CD8-positive, alpha-beta memory T cell (primary cell): ENCODE measurements around the gene GPR157. TPM values are rescaled to one million over a fixed set of nuclear protein-coding genes. Genes with fewer than 3 reads are reported as not detected.
A peak's percentile ranks its signal among the peaks of the same experiment; 100 is the strongest.

Experiments used
- CTCF ChIA-PET: fragments of 350-600 bp; sonication (Branson Sonifier 250); formaldehyde crosslinking; loops from one replicate; lab custom pipeline; 2021; ENCODE audit warnings: antibody characterized with exemption; lab: Charles Lee
- POLR2A ChIA-PET: fragments of 350-600 bp; sonication (Branson Sonifier 250); formaldehyde crosslinking; loops from one replicate; lab custom pipeline; 2021; ENCODE audit warnings: antibody characterized with exemption; lab: Charles Lee
- DNase-seq, 5 donors: peaks; one replicate each; pipeline versions ENCODE4 v3.0.0 to v3.0.0-alpha.2; 2020 to 2022; ENCODE audit warnings: mixed read lengths in 1 of 5
- H3K27ac ChIP-seq: one replicate; pipeline ENCODE4 v1.7.0; 2013; ENCODE audit warnings: low read depth, mild to moderate bottlenecking, low read length, moderate library complexity
- H3K27me3 ChIP-seq: 2 replicates; pipeline ENCODE4 v1.7.0; 2013; ENCODE audit warnings: low read length, mild to moderate bottlenecking; ENCODE audit not compliant: insufficient read depth, poor library complexity, severe bottlenecking
- H3K36me3 ChIP-seq: 2 replicates; pipeline ENCODE4 v1.7.0; 2013; ENCODE audit warnings: mild to moderate bottlenecking, low read length, moderate library complexity; ENCODE audit not compliant: insufficient read depth
- H3K4me1 ChIP-seq: 2 replicates; pipeline ENCODE4 v1.7.0; 2013; ENCODE audit warnings: mild to moderate bottlenecking, low read length, moderate library complexity; ENCODE audit not compliant: insufficient read depth
- H3K4me3 ChIP-seq: 2 replicates; pipeline ENCODE4 v1.7.0; 2013; ENCODE audit warnings: mild to moderate bottlenecking, low read length
- H3K9me3 ChIP-seq: 2 replicates; pipeline ENCODE4 v1.7.0; 2013; ENCODE audit warnings: mild to moderate bottlenecking, low read length
- H3K27ac Mint-ChIP-seq, 8 donors: one replicate each; pipeline ENCODE4 v1.8.0; 2020 to 2021; ENCODE audit warnings: mixed read lengths in 8 of 8, mild to moderate bottlenecking in 6 of 8, inconsistent platforms in 3 of 8, moderate library complexity in 3 of 8
- H3K27me3 Mint-ChIP-seq, 2 donors: one replicate each; pipeline ENCODE4 v1.8.0; 2020 to 2021; ENCODE audit warnings: mixed read lengths in 2 of 2, mild to moderate bottlenecking in 1 of 2, moderate library complexity in 1 of 2
- H3K36me3 Mint-ChIP-seq, 3 donors: one replicate each; pipeline ENCODE4 v1.8.0; 2020 to 2021; ENCODE audit warnings: mixed read lengths in 3 of 3, inconsistent platforms in 1 of 3, mild to moderate bottlenecking in 1 of 3
- H3K4me1 Mint-ChIP-seq, 3 donors: one replicate each; pipeline ENCODE4 v1.8.0; 2020 to 2021; ENCODE audit warnings: mixed read lengths in 3 of 3, inconsistent platforms in 1 of 3, mild to moderate bottlenecking in 1 of 3
- H3K4me3 Mint-ChIP-seq, 7 donors: one replicate each; pipeline ENCODE4 v1.8.0; 2020 to 2021; ENCODE audit warnings: mixed read lengths in 7 of 7, mild to moderate bottlenecking in 6 of 7, moderate library complexity in 4 of 7, inconsistent platforms in 2 of 7
- H3K9me3 Mint-ChIP-seq, 5 donors: one replicate each; pipeline ENCODE4 v1.8.0; 2020 to 2022; ENCODE audit warnings: mixed read lengths in 5 of 5, mild to moderate bottlenecking in 3 of 5, moderate library complexity in 2 of 5, inconsistent platforms in 1 of 5
- polyA plus RNA-seq: library from polyadenylated mRNA; unstranded; fragments of 300-500 nt; fragmentation: Illumina TruSeq; gene quantifications from one replicate; pipeline ENCODE4 v1.2.3, GENCODE V29; 2021
- total RNA-seq, 2 experiments: library from RNA; stranded (reverse); gene quantifications; one replicate each; pipeline ENCODE4 v1.2.3, GENCODE V29; 2021

The GPR157 gene
- total and polyA plus RNA-seq, 3 experiments from 2014 or later: 3.0 to 4.7 (median 3.1) TPM

DNA sequence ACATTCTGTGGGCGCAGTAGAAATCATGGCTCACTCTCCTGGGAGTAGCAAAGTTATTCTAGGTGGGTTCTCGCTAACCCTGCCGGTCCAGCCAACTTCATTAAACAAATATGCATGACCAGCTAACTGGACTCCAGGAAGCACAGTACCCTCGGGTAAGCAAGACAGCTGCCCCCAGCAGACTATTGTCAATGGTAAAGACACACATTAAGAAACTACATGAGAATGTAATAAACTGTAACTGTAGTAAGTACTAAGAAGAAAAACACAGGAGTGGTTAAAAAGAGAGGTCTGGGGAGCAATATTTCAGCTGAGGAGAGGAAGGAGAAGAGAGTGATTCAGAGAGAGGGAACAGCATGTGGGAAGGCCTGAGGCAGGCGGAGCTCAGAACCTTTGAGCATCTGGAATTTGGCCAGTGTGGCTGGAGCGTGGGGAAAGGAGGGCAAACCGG is 66.9 kb downstream of the GPR157 start:
- Histone ChIP-seq H3K27me3 (no peaks in the 10 kb centered on the region), H3K4me3 (no peak overlapping the region), H3K4me1 (no peaks in the 10 kb centered on the region), H3K36me3 (no peaks in the 10 kb centered on the region), H3K27ac (no peak overlapping the region), H3K9me3 (no peaks in the 10 kb centered on the region)
- CTCF ChIA-PET: no interaction called here
- H3K36me3 Mint-ChIP-seq: no peaks in the 10 kb centered on the region
- peaks cover 3 to 13% of the 10 kb centered on the region in 2 donors for H3K27me3 Mint-ChIP-seq
- DNase-seq: no peak
- no peak overlapping the region for H3K27ac Mint-ChIP-seq
- H3K9me3 Mint-ChIP-seq: no peaks in the 10 kb centered on the region
- H3K4me3 Mint-ChIP-seq: no peak overlapping the region
- H3K4me1 Mint-ChIP-seq: no peaks in the 10 kb centered on the region
- POLR2A ChIA-PET: no interaction called here

DNA sequence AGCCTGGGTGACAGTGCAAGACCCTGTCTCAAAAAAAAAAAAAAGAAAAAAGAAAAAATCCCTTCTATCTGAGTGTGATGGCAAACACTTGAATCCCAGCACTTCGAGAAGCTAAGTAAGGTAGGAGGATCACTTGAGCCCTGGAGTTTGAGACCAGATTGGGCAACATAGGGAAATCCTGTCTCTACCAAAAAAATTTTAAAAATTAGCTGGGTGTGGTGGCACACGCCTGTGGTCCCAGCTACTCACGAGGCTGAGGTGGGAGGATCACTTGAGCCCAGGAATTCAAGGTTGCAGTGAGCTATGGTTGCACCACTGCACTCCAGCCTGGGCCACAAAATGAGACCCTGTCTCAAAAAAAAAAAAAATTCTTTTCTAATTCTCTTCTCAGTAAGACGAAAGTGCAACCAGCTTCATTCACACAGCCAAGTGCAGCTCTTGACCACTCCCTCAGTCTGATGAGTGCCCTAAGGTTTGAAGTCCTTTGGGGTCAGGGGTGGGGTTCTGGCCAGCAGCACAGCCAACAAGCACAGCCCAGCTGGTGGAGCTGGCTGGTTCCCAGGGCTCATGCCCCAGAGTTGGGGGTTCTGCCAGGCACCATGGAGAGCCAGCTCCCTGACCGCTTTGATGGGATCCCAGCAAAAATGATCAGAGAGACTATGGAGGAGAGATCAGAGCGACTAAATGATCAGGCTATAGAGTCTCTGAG is 67.5 kb downstream of the GPR157 start:
- POLR2A ChIA-PET: no interaction called here
- Histone ChIP-seq H3K9me3 (no peaks in the 10 kb centered on the region), H3K27ac (no peak overlapping the region), H3K36me3 (no peaks in the 10 kb centered on the region), H3K27me3 (no peaks in the 10 kb centered on the region), H3K4me3 (no peak overlapping the region), H3K4me1 (no peaks in the 10 kb centered on the region)
- no peaks in the 10 kb centered on the region for H3K9me3 Mint-ChIP-seq
- H3K27ac Mint-ChIP-seq: no peak overlapping the region
- H3K4me1 Mint-ChIP-seq: no peaks in the 10 kb centered on the region
- H3K27me3 Mint-ChIP-seq: peaks cover 2 to 11% of the 10 kb centered on the region in 2 donors
- no peak for DNase-seq
- H3K4me3 Mint-ChIP-seq: no peak overlapping the region
- no peaks in the 10 kb centered on the region for H3K36me3 Mint-ChIP-seq
- CTCF ChIA-PET: no interaction called here

DNA sequence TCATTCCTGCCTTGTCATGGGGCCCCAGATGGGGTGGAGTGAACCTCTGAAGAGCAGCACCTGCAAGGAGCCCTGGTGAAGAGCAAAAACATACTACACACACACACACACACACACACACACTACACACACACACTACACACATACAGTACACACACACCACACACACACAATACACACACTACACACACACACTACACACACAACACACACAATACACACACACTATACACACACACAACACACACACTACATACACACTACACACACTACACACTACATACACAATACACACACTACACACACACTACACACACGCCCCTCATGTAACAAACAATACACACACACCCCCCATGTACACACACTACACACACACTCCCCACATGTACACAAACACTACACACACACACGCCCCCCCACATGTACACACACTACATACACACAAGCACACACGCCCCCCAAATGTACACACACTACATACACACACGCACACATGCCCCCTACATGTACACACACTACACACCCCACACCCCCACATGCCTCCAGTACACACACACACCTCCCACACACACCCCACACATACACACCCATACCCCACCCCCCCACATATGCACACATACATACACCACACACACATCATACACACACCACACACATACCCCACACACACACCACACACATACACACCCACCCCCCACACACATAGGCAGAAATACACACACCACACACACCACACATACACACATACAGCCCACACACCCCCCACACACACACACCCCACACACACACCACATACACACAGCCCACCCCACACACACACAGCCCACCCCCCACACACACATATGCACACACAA is 68.8 kb downstream of the GPR157 start:
- H3K27me3 ChIP-seq: no peaks in the 10 kb centered on the region
- H3K27ac ChIP-seq: no peak overlapping the region
- H3K9me3 ChIP-seq: no peaks in the 10 kb centered on the region
- DNase-seq: no peak
- H3K36me3 ChIP-seq: no peaks in the 10 kb centered on the region
- no peaks in the 10 kb centered on the region for H3K4me1 ChIP-seq
- Mint-ChIP-seq H3K27ac (peak overlapping the region in 1 of 8 donors; percentile 29), H3K27me3 (peaks cover 1 to 11% of the 10 kb centered on the region in 2 donors), H3K36me3 (no peaks in the 10 kb centered on the region), H3K4me1 (no peaks in the 10 kb centered on the region), H3K4me3 (no peak overlapping the region), H3K9me3 (no peaks in the 10 kb centered on the region)
- no peak overlapping the region for H3K4me3 ChIP-seq
- CTCF ChIA-PET: interaction anchor here (0.6 kb wide), 1 partner anchor 123 kb away, joined by 3 read pairs; no protein-coding TSS in a partner anchor
- POLR2A ChIA-PET: no interaction called here

DNA sequence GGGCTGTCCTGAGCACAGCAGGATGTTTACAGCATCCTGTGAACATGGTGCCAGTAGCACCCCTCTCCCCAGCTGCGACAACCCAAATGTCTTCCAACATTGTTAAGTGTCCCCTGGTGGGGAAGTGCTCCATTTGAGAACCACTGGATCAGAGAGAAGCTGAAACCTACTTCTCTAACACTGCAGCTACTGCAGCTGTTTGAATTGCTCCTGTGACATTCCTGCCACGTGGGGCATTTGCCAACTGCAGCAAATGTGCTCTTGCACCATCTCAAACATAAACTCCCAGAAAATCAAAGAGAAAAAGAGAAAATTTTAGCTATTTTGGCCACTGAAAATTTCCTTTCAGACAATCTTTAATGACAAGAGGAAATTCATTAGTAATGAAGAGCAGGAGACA is 70.4 kb downstream of the GPR157 start:
- no peaks in the 10 kb centered on the region for H3K4me1 ChIP-seq
- no peaks in the 10 kb centered on the region for H3K27me3 ChIP-seq
- H3K36me3 ChIP-seq: no peaks in the 10 kb centered on the region
- no peak overlapping the region for H3K4me3 ChIP-seq
- H3K27me3 Mint-ChIP-seq: peaks cover 1 to 4% of the 10 kb centered on the region in 2 donors
- no peaks in the 10 kb centered on the region for H3K4me1 Mint-ChIP-seq
- no peak overlapping the region for H3K27ac Mint-ChIP-seq
- ChIA-PET POLR2A (no interaction called here), CTCF (no interaction called here)
- no peak overlapping the region for H3K27ac ChIP-seq
- no peak for DNase-seq
- no peaks in the 10 kb centered on the region for H3K9me3 Mint-ChIP-seq
- H3K4me3 Mint-ChIP-seq: no peak overlapping the region
- no peaks in the 10 kb centered on the region for H3K9me3 ChIP-seq
- no peaks in the 10 kb centered on the region for H3K36me3 Mint-ChIP-seq

DNA sequence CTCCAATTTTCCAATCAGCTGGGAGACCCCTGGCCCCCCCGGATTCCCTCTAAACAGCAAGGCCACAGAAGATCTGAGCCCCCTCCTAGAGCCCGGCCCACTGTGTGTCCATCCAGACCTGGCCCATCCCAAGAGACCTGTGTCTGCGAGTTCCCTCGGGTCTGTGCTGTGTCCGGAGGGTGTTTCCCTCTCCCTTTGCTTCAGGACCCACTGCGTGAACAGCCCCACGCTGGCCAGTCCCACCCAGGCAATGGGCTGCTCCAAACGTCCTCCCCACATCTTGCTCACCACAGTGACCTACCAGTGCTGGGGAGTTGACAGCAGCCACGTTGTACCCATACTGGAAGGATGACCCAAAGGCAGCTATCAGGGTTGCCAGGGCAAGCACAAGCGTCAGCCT is 71.1 kb downstream of the GPR157 start:
- CTCF ChIA-PET: no interaction called here
- H3K4me3 Mint-ChIP-seq: no peak overlapping the region

DNA sequence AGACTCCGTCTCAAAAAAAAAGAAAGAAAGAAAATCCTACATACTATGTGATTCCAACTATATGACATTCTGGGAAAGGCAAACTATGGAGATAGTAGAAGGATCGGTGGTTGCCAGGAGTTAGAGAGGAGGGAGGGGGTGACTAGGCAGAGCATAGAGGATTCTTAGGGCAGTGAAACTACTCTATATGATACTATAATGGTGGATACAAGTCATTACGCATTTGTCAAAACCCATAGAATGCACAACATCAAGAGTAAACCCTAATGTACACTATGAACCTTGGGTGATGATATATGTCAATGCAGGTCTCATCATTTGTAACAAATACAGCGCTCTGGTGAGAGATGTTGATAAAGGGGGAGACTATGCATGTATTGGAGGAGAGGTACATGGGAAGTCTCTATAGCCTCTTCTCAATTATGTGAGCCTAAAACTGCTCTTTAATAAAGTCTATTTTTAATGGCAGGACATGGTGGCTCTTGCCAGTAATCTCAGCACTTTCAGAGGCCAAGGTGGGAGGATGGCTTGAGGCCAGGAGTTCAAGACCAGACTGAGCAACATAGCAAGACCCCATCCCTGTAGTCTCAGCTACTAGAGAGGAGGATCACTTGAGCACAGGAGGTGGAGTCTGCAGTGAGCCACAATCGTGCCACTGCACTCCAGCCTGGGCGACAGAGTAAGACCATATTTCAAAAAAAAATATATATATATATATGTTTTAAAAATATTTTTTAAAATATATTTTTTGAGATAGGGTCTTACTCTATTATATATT is 76.4 kb downstream of the GPR157 start:
- Histone ChIP-seq H3K4me3 (no peak overlapping the region), H3K4me1 (no peaks in the 10 kb centered on the region), H3K27ac (no peak overlapping the region), H3K36me3 (no peaks in the 10 kb centered on the region), H3K9me3 (no peaks in the 10 kb centered on the region), H3K27me3 (no peaks in the 10 kb centered on the region)
- H3K27ac Mint-ChIP-seq: no peak overlapping the region
- H3K9me3 Mint-ChIP-seq: no peaks in the 10 kb centered on the region
- ChIA-PET CTCF (no interaction called here), POLR2A (no interaction called here)
- H3K27me3 Mint-ChIP-seq: peaks cover 0 to 1% of the 10 kb centered on the region in 2 donors
- no peak for DNase-seq
- no peak overlapping the region for H3K4me3 Mint-ChIP-seq
- no peaks in the 10 kb centered on the region for H3K36me3 Mint-ChIP-seq
- no peaks in the 10 kb centered on the region for H3K4me1 Mint-ChIP-seq

More for the DNA sequence above, 71.1 kb downstream of the GPR157 start:
- no peaks in the 10 kb centered on the region for H3K36me3 Mint-ChIP-seq
- no peaks in the 10 kb centered on the region for H3K9me3 ChIP-seq
- H3K9me3 Mint-ChIP-seq: no peaks in the 10 kb centered on the region
- DNase-seq: no peak
- H3K27ac ChIP-seq: no peak overlapping the region
- H3K27ac Mint-ChIP-seq: no peak overlapping the region
- POLR2A ChIA-PET: no interaction called here
- H3K36me3 ChIP-seq: no peaks in the 10 kb centered on the region
- H3K4me1 ChIP-seq: no peaks in the 10 kb centered on the region
- H3K27me3 ChIP-seq: no peaks in the 10 kb centered on the region
- no peak overlapping the region for H3K4me3 ChIP-seq
- H3K27me3 Mint-ChIP-seq: peaks cover 1 to 4% of the 10 kb centered on the region in 2 donors
- H3K4me1 Mint-ChIP-seq: no peaks in the 10 kb centered on the region

DNA sequence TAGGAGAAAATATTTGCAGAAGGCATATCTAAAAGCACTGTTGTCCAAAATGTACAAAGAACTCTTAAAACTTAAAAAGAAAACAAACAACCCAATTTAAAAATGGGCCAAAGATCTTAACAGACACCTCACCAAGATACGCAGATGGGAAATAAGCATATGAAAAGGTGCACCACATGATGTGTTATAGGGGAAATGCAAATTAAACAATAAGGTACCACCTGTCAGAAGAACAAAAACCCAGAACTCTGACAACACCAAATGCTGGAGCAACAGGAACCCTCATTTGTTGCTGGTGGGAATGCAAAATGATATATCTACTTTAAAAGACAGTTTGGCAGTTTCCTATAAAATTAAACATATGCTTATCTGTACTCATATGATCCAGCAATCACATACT is 77.5 kb downstream of the GPR157 start:
- Mint-ChIP-seq H3K27me3 (peaks cover 1 to 4% of the 10 kb centered on the region in 2 donors), H3K4me1 (no peaks in the 10 kb centered on the region), H3K9me3 (no peaks in the 10 kb centered on the region), H3K27ac (no peak overlapping the region), H3K4me3 (no peak overlapping the region), H3K36me3 (no peaks in the 10 kb centered on the region)
- no peaks in the 10 kb centered on the region for H3K27me3 ChIP-seq
- ChIA-PET CTCF (no interaction called here), POLR2A (no interaction called here)
- H3K4me1 ChIP-seq: no peaks in the 10 kb centered on the region
- no peaks in the 10 kb centered on the region for H3K9me3 ChIP-seq
- no peak overlapping the region for H3K27ac ChIP-seq
- no peaks in the 10 kb centered on the region for H3K36me3 ChIP-seq
- H3K4me3 ChIP-seq: no peak overlapping the region
- no peak for DNase-seq

DNA sequence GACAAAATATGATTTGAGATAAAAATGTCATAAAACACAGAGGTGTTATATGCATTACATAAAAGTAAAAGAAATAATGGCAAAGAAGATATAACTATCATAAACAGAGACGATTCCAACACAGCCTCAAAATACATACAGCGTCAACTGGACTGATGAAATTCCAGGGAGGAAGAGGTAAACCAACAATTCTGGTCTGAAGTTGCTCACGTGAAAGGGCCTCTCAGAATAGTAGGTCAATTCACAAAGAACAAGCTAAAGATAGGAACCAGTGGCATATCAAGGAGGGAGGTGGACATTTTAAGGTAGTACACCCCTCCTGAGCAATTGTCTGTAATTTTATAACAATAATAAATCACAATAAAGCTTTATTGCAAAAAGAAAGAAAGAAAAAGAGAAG is 78.1 kb downstream of the GPR157 start:
- Histone ChIP-seq H3K27me3 (no peaks in the 10 kb centered on the region), H3K9me3 (no peaks in the 10 kb centered on the region), H3K4me1 (no peaks in the 10 kb centered on the region), H3K4me3 (no peak overlapping the region), H3K36me3 (no peaks in the 10 kb centered on the region), H3K27ac (no peak overlapping the region)
- peaks cover 1 to 4% of the 10 kb centered on the region in 2 donors for H3K27me3 Mint-ChIP-seq
- H3K9me3 Mint-ChIP-seq: no peaks in the 10 kb centered on the region
- no peaks in the 10 kb centered on the region for H3K4me1 Mint-ChIP-seq
- POLR2A ChIA-PET: no interaction called here
- no peak overlapping the region for H3K4me3 Mint-ChIP-seq
- CTCF ChIA-PET: no interaction called here
- H3K36me3 Mint-ChIP-seq: no peaks in the 10 kb centered on the region
- H3K27ac Mint-ChIP-seq: peak overlapping the region in 1 of 8 donors; percentile 27
- no peak for DNase-seq
